KMS-11 (cell line): ENCODE measurements around the gene SFT2D3.

Source experiments
- H2AFZ ChIP-seq: fragments of 200-600 bp; sonication (generic); 2 replicates; pipeline ENCODE4 v1.6.1; 2016; ENCODE audit warnings: antibody characterized with exemption, mixed run types, low read depth
- H3K27ac ChIP-seq: fragments of 200-600 bp; sonication (generic); 2 replicates; pipeline ENCODE4 v1.6.1; 2016; ENCODE audit warnings: mild to moderate bottlenecking, mixed run types
- H3K27me3 ChIP-seq: fragments of 200-600 bp; sonication (generic); 2 replicates; pipeline ENCODE4 v1.6.1; 2017; ENCODE audit warnings: mild to moderate bottlenecking, low read depth, mixed run types, moderate library complexity; ENCODE audit not compliant: insufficient read depth
- H3K36me3 ChIP-seq: fragments of 200-600 bp; sonication (generic); 2 replicates; pipeline ENCODE4 v1.6.1; 2017; ENCODE audit warnings: mild to moderate bottlenecking, mixed run types; ENCODE audit not compliant: insufficient read depth
- H3K4me1 ChIP-seq: fragments of 200-600 bp; sonication (generic); 2 replicates; pipeline ENCODE4 v1.6.1; 2016; ENCODE audit warnings: mild to moderate bottlenecking, low read depth, mixed run types; ENCODE audit not compliant: poor library complexity, severe bottlenecking
- H3K4me2 ChIP-seq: fragments of 200-600 bp; sonication (generic); 2 replicates; pipeline ENCODE4 v1.7.0; 2016; ENCODE audit warnings: mild to moderate bottlenecking, mixed run types
- H3K4me3 ChIP-seq: fragments of 200-600 bp; sonication (generic); IDR thresholded peaks from 2 replicates; pipeline ENCODE4 v1.6.1; 2017; ENCODE audit warnings: low read depth, low read length, mixed read lengths; ENCODE audit not compliant: insufficient read depth
- H3K79me2 ChIP-seq: fragments of 200-600 bp; sonication (generic); 2 replicates; pipeline ENCODE4 v1.6.1; 2016; ENCODE audit warnings: low read depth, mixed run types; ENCODE audit not compliant: insufficient read depth
- H3K9ac ChIP-seq: fragments of 200-600 bp; sonication (generic); 2 replicates; pipeline ENCODE4 v1.6.1; 2016; ENCODE audit warnings: mild to moderate bottlenecking, mixed run types
- H4K20me1 ChIP-seq: fragments of 200-600 bp; sonication (generic); 2 replicates; pipeline ENCODE4 v1.6.1; 2016; ENCODE audit warnings: mild to moderate bottlenecking, mixed run types; ENCODE audit not compliant: insufficient read depth
- CTCF ChIP-seq: fragments of 200-600 bp; sonication (generic); conservative IDR thresholded peaks from 2 replicates; pipeline ENCODE4 v1.6.1; 2017; ENCODE audit warnings: low read depth, mild to moderate bottlenecking, antibody characterized with exemption, low read length, moderate library complexity, mixed read lengths

SFT2D3 gene

DNA sequence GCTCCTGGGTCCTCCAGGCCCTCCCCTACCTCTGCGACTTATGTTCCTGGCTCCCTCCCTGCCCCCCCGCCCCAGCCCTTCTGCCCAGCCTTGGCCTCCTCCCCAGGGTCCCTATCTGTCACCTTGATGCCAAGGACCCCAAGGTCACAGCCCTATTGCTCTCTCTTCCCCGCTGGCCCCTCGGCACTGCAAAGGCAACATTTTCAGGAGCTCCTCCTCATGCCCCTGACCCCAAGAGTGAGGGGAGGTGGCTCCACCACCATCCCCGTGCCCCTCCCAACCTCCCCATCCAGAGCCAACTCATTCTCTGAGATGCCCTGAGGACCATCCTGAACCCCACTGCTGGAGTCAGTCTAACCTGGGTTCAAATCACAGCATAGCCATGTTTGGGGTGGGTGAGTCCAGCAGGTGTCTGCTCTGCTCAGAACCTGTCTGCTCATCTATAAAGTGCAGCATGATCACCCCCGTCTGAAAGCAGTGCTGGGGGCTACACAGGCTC lies 37.7 kb upstream of the SFT2D3 start:
- Histone ChIP-seq H3K9ac (no peak overlapping the region), H3K79me2 (no peaks in the 10 kb centered on the region), H3K27me3 (no peaks in the 10 kb centered on the region)

GRCh38 chr2:127664065-127664894 lies 37.0 kb upstream of the SFT2D3 start:
- Histone ChIP-seq H3K9ac (no peak overlapping the region), H3K36me3 (no peaks in the 10 kb centered on the region), H3K79me2 (no peaks in the 10 kb centered on the region), H3K4me2 (no peak overlapping the region), H4K20me1 (no peaks in the 10 kb centered on the region), H3K27me3 (no peaks in the 10 kb centered on the region), H2AFZ (no peak overlapping the region), H3K27ac (no peak overlapping the region), H3K4me3 (no peak overlapping the region), H3K4me1 (no peaks in the 10 kb centered on the region)
- no peak for TF ChIP-seq CTCF

More for the DNA sequence above, 37.7 kb upstream of the SFT2D3 start:
- H3K4me2 ChIP-seq: no peak overlapping the region
- no peak overlapping the region for H3K27ac ChIP-seq
- H3K36me3 ChIP-seq: no peaks in the 10 kb centered on the region
- TF ChIP-seq CTCF: no peak
- H4K20me1 ChIP-seq: no peaks in the 10 kb centered on the region
- H3K4me3 ChIP-seq: no peak overlapping the region
- H3K4me1 ChIP-seq: no peaks in the 10 kb centered on the region
- no peak overlapping the region for H2AFZ ChIP-seq

DNA sequence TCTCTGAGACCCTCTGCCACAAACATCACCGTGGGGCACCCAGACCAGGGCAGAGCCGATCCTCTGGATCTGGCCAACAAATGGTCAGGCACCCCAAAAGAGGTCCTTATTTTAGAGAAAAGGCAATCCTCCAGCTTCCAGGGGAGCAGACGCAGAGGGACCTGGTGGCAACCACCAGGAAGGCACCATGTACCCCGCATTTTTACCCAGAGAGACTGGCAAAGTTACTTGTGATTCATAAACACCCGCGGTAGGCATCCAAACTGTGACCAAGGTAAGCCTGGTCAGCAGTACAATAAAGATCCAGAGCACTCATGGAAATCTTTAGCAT lies 36.4 kb upstream of the SFT2D3 start:
- Histone ChIP-seq H3K36me3 (no peaks in the 10 kb centered on the region), H4K20me1 (no peaks in the 10 kb centered on the region), H3K9ac (no peak overlapping the region), H3K27ac (no peak overlapping the region), H3K4me3 (no peak overlapping the region), H3K4me1 (no peaks in the 10 kb centered on the region), H2AFZ (no peak overlapping the region), H3K27me3 (no peaks in the 10 kb centered on the region), H3K4me2 (no peak overlapping the region), H3K79me2 (no peaks in the 10 kb centered on the region)
- TF ChIP-seq CTCF: no peak

GRCh38 chr2:127665267-127665893 lies 35.9 kb upstream of the SFT2D3 start:
- no peak overlapping the region for H2AFZ ChIP-seq
- H3K4me3 ChIP-seq: no peak overlapping the region
- no peak overlapping the region for H3K9ac ChIP-seq
- H3K79me2 ChIP-seq: no peaks in the 10 kb centered on the region
- H3K27me3 ChIP-seq: no peaks in the 10 kb centered on the region
- no peak for TF ChIP-seq CTCF
- H3K4me2 ChIP-seq: no peak overlapping the region
- H3K36me3 ChIP-seq: no peaks in the 10 kb centered on the region
- H3K4me1 ChIP-seq: no peaks in the 10 kb centered on the region
- no peaks in the 10 kb centered on the region for H4K20me1 ChIP-seq
- H3K27ac ChIP-seq: no peak overlapping the region
